ENCODE data around the gene TOR2A. TPM values are rescaled to one million over a fixed set of nuclear protein-coding genes. Genes with fewer than 3 reads are reported as not detected.

The TOR2A gene
- total RNA-seq, 1 experiment from 2014 or later, result 13.2 TPM

DNA sequence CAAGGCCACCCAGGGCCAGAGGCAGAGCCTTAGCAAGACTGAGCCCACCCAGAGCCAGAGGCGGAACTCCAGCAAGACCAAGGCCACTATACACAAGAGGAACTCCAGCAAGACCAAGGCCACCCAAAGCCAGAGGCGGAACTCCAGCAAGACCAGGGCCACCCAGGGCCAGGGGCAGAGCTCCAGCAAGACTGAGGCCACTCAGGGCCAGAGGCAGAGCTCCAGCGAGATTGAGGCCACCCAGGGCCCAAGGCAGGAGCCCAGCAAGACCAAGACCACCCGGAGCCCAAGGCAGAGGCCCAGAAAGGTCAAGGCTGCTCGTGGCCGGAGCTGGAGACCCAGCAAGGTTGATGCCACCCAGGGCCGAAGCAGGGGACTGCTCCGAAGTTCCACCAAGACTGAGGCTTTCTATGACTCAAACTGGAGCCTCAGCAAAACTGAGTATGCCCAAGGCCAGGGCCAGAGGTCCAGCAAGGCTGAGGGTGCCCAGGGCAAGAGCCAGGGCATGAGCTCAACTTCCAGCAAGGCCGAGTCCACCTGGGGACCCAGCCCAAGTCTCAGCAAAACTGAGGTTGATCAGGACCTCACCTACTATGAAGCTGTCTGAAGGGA is 4.2 kb downstream of the TOR2A start:
- H4K20me1 ChIP-seq (ENCODE audit: control insufficient read depth, insufficient read depth, insufficient read length), result no peaks in the 10 kb centered on the region
- peak overlapping the region in 2 of 3 experiments; percentile 31 to 34; a peak in 1 of 7 replicates for H3K27ac Mint-ChIP-seq
- no peak overlapping the region for H3K9ac ChIP-seq (ENCODE audit: extremely low read depth, insufficient read length, low read length)
- TF ChIP-seq, protein P1, sequence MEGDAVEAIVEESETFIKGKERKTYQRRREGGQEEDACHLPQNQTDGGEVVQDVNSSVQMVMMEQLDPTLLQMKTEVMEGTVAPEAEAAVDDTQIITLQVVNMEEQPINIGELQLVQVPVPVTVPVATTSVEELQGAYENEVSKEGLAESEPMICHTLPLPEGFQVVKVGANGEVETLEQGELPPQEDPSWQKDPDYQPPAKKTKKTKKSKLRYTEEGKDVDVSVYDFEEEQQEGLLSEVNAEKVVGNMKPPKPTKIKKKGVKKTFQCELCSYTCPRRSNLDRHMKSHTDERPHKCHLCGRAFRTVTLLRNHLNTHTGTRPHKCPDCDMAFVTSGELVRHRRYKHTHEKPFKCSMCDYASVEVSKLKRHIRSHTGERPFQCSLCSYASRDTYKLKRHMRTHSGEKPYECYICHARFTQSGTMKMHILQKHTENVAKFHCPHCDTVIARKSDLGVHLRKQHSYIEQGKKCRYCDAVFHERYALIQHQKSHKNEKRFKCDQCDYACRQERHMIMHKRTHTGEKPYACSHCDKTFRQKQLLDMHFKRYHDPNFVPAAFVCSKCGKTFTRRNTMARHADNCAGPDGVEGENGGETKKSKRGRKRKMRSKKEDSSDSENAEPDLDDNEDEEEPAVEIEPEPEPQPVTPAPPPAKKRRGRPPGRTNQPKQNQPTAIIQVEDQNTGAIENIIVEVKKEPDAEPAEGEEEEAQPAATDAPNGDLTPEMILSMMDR (conservative IDR thresholded peaks at IDR 0.05), result no peak
- no peaks in the 10 kb centered on the region for H3K23me2 ChIP-seq (ENCODE audit: insufficient read length, low read depth, low read length, poor library complexity, severe bottlenecking)
- H3K4me1 ChIP-seq (ENCODE audit: insufficient read depth, low read length), result no peaks in the 10 kb centered on the region
- no CpG with 5 or more reads among the region's 9 CpGs for WGBS (ENCODE audit: extremely low coverage, insufficient read length, low lambda C conversion rate)
- H3K56ac ChIP-seq (ENCODE audit: insufficient read length, low read depth, low read length), result no peak overlapping the region
- H2BK120ac ChIP-seq (ENCODE audit: low read depth, low read length, poor library complexity, severe bottlenecking), result no peak overlapping the region
- H2BK5ac ChIP-seq (ENCODE audit: insufficient read length, low read length), result no peak overlapping the region
- H4K8ac ChIP-seq (replicated peaks; ENCODE audit: insufficient read length, low read depth, low read length), result no peak overlapping the region
- no peaks in the 10 kb centered on the region for H3K79me1 ChIP-seq (ENCODE audit: insufficient read depth, low read depth, low read length, poor library complexity, severe bottlenecking)
- DNase-seq, result no peak
- H2AK5ac ChIP-seq (ENCODE audit: insufficient read length, low read length), result no peak overlapping the region
- no peak overlapping the region for H3K27ac ChIP-seq (ENCODE audit: insufficient read length, low read depth, low read length)
- H3K27me3 Mint-ChIP-seq (ENCODE audit: low read depth), result peaks cover 2% of the 10 kb centered on the region; the same call in 1 of the 2 replicates
- H3K4me3 Mint-ChIP-seq, result no peak overlapping the region; a peak in 1 of 5 replicates
- H3K18ac ChIP-seq (ENCODE audit: insufficient read length, low read depth, low read length), result no peak overlapping the region
- no peak overlapping the region for H4K91ac ChIP-seq (ENCODE audit: insufficient read length, low read depth, low read length)
- no peak overlapping the region for H3T11ph ChIP-seq (ENCODE audit: low read length)
- no peak overlapping the region for H4K5ac ChIP-seq (ENCODE audit: insufficient read length, low read depth, low read length)
- H3K9me3 ChIP-seq (ENCODE audit: control insufficient read depth, low read depth, low read length), result no peaks in the 10 kb centered on the region
- H3K4me1 Mint-ChIP-seq, result peaks cover 9 to 10% of the 10 kb centered on the region in 2 experiments
- no peak overlapping the region for H3K14ac ChIP-seq (ENCODE audit: insufficient read depth, low read length)
- no peaks in the 10 kb centered on the region for H3K9me3 Mint-ChIP-seq
- H3K4ac ChIP-seq (ENCODE audit: low read depth, low read length), result no peak overlapping the region
- no peak overlapping the region for H2BK12ac ChIP-seq (ENCODE audit: insufficient read length, low read depth, low read length)
- H3K27me3 ChIP-seq (ENCODE audit: insufficient read depth, low read length), result no peaks in the 10 kb centered on the region
- no peak overlapping the region for H2BK20ac ChIP-seq (ENCODE audit: low read depth, low read length, poor library complexity, severe bottlenecking)
- no peak overlapping the region for H3K4me2 ChIP-seq (ENCODE audit: insufficient read depth, insufficient read length, low read length)
- H3K79me2 ChIP-seq (ENCODE audit: insufficient read depth, low read length), result no peaks in the 10 kb centered on the region
- H2BK15ac ChIP-seq (ENCODE audit: low read depth, low read length), result no peak overlapping the region
- H3K36me3 Mint-ChIP-seq (ENCODE audit: insufficient read depth in 1 of 3, low read depth in 3 of 3), result no peaks in the 10 kb centered on the region; a peak in 1 of 7 replicates
- H3K23ac ChIP-seq (ENCODE audit: insufficient read length, low read depth, low read length), result no peak overlapping the region
- no peak overlapping the region for H2AFZ ChIP-seq (ENCODE audit: low read length)
